GM12872 (cell line): ENCODE data around the gene PRICKLE2.

Source experiments
- CTCF ChIP-seq: IDR thresholded peaks from 3 replicates; pipeline ENCODE4 v1.5.1; 2011; ENCODE audit warnings: low read depth, mild to moderate bottlenecking, low read length, moderate library complexity; ENCODE audit not compliant: insufficient read depth

The PRICKLE2 gene

GRCh38 chr3:64195789-64196188 is 29.5 kb downstream of the PRICKLE2 start:
- TF ChIP-seq CTCF, result no peak

GRCh38 chr3:64191822-64192221 is 33.4 kb downstream of the PRICKLE2 start:
- TF ChIP-seq CTCF, result no peak

- no peak for TF ChIP-seq CTCF
Measured at GRCh38 chr3:64190517-64191515, 34.5 kb downstream of the PRICKLE2 start.

GRCh38 chr3:64188810-64189560 is 36.3 kb downstream of the PRICKLE2 start:
- no peak for TF ChIP-seq CTCF

- no peak for TF ChIP-seq CTCF
Measured at GRCh38 chr3:64187065-64187959, 38.0 kb downstream of the PRICKLE2 start.

GRCh38 chr3:64186667-64187064 is 38.6 kb downstream of the PRICKLE2 start:
- TF ChIP-seq CTCF, result no peak
